KBM-7 (cell line): Measurements from ENCODE around the gene COL24A1.
"Not testable (repeated sequence)": the region's sequence is repeated elsewhere in the genome, so short reads cannot be mapped to it uniquely, and the experiment has no call there.

ENCODE experiments used
- DNase-seq: peaks from one replicate; pipeline ENCODE4 v3.0.0-alpha.2; 2015
- in situ Hi-C: fragments of 300-500 bp; cut with MboI; formaldehyde crosslinking; loops from 2 replicates; pipeline ENCODE4 v1.14.3; 2020; ENCODE audit warnings: low sequenced_read_pairs, low pct_unique_long_range_greater_than_20kb, mixed read lengths

The COL24A1 gene

DNA sequence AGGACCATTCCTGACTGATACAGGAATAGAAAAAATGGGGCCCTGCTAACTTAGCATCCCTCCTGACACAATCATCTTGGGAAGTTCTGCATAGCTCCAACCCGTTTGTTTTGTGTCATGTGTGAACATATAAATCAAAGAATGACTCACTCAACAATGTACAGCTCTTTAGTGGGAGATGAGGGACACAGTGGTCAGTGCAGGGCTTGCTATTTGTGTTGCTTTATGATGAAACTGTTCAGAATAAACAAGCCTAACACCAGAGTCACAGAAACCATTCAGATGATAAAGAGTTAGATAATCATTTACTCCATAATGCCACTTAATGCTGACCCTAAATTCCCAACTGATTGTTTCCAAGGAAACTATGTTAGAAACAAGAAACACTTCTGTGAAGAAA lies 294.1 kb downstream of the COL24A1 start:
- DNase-seq: no peak
- in situ Hi-C loops: no loop called here

DNA sequence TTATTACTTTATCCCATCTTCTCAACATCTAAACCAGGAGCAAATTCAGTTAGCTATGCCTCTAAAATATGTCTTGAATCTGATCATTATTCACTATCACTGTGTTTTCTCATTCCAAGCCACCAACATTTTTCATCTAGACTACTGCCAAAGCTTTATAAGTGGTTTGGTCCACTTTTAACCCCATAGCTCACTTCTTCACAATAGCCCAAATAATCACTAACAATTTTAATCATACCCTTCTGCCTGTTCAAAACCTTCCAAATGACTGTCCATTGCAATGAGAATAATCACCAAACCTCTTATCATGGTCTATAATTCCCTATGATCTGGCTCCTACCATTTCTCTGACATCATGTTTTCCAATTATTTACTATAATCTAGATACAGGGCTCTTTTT lies 298.6 kb downstream of the COL24A1 start:
- in situ Hi-C loops: no loop called here
- DNase-seq: no peak

DNA sequence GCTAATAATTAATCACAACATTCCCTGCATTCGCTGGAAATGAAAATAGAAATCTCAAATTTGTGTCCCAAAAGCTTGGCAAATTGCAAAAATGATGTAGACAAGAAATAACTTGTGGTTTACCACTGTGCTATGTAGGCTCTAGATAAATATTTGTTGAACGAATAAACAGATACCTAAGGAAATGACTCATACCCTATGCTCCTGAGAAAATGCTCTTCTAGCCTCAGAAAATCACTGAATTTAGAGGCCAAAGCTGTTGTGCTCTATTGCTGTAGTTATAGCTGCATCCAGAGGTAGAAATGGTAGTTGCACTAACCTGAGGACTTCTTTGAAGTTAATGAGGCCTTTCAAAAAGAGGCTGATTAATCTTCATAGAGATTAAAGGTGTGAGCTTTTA lies 306.3 kb downstream of the COL24A1 start:
- in situ Hi-C loops: no loop called here
- DNase-seq: no peak

DNA sequence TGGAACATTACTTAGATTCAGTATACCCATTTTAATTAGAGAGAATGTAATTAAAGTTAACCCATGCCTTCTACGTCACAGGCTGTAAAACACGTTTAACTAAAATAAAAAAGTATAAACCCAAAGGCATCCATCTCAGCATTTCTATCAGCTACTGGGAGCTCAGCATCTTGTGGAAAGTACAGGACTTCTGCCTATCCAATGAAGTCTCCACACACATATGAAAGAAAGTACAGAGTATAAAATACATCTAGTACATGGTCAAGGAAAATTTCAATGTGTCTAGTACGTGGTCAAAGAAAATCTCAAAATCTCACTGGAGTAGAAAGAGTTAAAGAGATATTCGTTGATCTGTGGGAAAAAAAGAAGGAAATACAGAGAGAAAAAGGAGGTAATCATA lies 306.9 kb downstream of the COL24A1 start:
- no peak for DNase-seq
- in situ Hi-C loops: no loop called here

DNA sequence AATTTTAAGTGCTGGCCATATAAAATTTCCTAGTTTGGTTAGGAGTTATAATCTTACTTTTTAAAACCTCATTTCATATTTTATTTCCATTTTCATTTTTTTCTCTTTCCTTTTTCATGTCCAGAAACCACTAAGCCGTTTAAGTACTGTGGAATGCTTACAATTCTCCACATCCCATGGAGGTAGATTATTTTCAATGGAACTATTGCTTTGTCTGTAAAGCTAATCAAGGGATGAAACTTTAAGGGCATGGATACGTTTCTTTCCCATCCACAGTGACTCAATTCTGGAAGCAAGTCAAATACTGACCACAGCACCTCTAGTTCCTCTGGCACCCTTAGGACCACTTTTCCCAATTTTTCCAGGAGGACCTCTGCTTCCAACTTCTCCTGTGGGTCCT lies 309.2 kb downstream of the COL24A1 start:
- no peak for DNase-seq
- in situ Hi-C loops: no loop called here

DNA sequence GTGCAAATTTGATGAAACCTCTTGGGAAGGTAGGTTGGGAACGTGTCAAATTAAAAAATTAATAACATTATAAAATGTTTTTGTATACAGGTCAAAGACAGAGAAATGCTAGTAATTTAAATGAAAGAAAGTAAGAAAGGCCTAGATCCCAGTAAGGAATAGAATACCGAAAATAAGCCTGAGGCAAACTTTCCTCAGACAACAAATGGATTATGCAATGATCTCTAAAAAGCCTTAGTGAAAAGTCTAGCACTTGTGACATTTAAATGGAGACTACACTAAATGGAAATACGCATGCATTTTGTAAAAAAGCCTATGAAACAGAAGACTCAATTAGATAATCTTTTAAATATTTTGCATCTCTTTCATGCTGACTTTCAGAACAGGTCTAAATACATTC lies 309.9 kb downstream of the COL24A1 start:
- in situ Hi-C loops: no loop called here
- no peak for DNase-seq

DNA sequence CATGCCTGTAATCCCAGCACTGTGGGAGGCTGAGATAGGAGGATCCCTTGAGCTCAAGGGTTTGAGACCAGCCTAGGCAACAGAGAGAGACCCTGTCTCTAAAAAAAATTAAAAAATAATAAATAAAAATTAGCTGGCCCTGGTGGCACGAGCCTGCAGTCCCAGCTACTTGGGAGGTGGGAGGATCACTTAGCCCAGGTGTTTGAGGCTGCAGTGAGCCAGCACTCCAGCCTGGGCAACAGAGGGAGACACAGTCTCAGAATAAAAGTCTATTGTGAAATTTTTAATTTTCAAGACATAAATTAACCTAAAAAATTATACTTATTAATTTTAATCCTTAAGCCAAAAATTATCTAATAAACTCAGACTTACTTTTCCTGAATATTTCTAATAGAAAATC lies 317.1 kb downstream of the COL24A1 start:
- in situ Hi-C loops: no loop called here
- DNase-seq: no peak

DNA sequence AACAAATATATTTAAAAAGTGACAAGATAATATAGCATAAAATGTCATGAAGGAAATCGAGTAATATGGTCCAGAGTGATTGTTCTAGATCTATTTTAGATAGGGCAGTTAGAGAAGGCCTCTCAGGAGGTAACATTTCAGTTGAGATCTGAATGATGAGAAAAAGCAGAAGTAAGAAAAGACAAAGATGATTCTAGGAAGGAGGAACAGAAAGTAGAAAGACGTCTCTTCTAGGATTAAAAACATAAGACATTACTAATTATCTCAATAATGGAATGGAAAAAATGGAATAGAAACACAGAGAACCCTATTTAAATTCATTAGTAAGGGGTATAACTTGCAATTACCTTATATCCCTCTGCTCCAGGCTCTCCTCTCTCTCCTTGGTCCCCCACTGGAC lies 318.3 kb downstream of the COL24A1 start:
- peak; percentile 39 for DNase-seq

DNA sequence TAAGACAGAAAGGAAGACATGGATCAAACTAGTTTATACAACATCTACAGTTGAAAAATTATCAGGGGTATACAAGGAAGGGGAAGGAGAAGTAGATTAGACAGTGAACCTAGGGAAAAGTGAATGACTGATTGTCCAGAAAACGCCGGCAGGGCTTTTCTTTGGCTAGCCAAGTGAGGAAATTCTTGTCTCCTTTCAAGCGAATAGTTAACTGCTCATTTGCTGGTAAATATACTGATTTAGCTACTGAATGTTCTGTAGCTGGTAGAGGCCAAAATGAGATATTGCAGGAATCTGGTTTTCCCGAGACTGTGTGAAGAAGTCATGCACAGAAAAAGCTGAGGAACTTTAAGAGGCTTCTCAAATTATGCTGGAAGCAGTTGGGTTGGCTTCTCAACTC lies 319.8 kb downstream of the COL24A1 start:
- in situ Hi-C loops: no loop called here

More for the DNA sequence above, 318.3 kb downstream of the COL24A1 start:
- in situ Hi-C loops: no loop called here

DNA sequence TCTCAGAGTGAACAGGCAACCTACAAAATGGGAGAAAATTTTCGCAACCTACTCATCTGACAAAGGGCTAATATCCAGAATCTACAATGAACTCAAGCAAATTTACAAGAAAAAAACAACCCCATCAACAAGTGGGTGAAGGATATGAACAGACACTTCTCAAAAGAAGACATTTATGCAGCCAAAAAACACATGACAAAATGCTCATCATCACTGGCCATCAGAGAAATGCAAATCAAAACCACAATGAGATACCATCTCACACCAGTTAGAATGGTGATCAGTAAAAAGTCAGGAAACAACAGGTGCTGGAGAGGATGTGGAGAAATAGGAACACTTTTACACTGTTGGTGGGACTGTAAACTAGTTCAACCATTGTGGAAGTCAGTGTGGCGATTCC lies 323.4 kb downstream of the COL24A1 start:
- in situ Hi-C loops, DNase-seq: not testable (repeated sequence)

More for the DNA sequence above, 319.8 kb downstream of the COL24A1 start:
- DNase-seq: no peak

DNA sequence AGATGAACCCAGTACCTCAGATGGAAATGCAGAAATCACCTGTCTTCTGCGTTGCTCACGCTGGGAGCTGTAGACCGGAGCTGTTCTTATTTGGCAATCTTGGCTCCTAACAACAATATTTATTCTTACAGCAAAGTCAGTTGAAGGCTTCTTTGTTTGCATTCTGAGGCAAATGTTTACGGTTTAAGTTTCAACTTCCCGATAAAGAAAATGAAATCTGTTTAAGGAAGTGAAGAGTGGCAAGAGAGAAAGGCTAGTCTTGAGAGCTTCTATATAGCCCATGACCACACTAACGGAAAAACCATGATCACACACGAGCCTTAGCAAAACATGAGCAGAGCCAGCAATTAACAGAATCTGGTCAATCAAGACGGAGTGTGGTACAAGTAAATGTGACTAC lies 325.7 kb downstream of the COL24A1 start:
- DNase-seq: no peak
- in situ Hi-C loops: no loop called here

DNA sequence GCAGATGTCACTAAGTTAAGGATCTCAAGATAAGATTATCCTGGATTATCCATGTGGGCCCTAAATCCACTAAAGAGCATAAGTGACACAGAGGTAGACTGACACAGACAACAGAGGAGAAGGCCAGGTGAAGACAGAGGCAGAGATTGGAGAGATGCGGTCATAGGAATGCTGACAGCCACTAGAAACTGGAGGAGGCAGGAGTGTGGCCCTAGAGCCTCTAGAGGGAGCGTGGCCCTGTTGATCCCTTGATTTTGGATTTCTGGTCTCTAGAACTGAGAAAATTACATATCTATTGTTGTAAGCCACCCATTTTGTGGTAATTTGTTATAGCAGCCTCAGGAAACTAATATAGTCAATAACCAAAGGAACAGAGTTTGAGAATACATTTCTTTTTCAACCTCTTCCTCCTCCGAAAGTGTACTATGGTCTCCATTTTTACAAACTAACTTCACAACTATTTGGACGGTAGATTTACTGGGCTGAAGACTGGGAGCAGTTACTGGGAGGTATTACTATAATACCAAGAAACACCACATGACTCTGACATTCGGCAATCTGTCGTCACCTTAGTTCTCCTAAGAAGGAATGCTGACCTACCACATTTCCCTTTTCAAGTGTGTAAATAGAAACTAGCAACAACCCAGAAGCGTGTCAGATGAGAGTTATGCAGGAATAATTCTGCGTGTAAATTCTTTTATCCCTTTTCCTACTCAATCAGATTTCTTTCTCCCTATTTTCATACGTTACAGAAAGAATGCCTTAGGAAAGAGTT lies 332.3 kb downstream of the COL24A1 start:
- no peak for DNase-seq
- in situ Hi-C loops: no loop called here

DNA sequence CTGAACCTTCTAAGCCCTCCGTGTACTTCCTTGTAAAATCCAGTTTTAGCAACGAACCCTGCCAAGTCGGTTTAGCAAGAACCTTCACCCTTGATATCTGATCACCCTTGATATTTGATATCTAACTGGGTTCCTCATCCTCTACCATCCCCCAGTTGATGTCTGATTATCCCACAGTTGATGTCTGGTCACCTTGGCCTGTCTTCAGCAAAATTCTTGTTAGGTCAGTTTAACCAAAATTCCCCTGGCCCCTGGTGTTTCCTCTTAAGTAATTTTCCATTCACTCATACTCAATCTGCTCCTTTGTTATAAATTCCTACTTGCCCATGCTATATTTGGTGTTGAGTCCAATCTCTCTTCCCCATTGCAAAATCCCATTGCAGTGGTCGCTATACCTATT lies 333.9 kb downstream of the COL24A1 start:
- in situ Hi-C loops: no loop called here
- DNase-seq: no peak

DNA sequence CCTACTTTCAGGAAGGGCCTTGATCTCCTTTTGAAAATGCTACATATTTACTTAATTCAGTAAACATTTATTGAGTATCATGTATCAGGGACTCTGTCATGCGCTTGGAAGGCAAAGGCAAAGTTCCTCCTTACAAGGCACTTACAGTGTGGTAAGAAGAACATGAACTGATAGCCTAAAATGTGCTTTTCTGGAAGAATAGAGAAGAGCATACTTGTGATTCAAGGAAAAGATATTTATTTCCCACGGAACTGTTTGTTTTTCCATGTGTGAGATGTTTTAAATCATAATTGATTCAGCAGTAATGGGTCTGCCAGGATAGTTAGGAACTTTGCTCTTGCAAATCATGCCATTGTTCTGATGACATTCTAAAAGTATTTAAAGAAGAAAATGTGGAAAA lies 338.2 kb downstream of the COL24A1 start:
- DNase-seq: no peak
- in situ Hi-C loops: no loop called here

DNA sequence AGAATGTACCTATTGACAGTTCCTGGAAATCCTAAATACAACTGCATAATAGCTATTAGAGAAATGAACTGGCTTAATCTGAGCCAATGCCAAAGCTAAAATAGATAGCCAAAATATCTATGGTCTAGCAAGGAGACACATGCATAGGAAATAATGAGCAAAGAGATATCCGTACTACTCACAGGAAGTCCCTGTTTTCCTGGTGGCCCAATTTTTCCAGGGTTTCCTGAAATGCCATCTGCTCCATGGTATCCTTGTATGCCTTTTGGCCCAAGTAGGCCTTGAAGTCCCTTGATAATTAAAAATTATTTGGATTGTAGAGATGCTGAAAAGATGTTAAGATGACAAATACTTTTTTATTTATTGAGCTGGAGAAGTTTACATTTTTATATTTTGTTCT lies 340.0 kb downstream of the COL24A1 start:
- in situ Hi-C loops: no loop called here
- DNase-seq: no peak

DNA sequence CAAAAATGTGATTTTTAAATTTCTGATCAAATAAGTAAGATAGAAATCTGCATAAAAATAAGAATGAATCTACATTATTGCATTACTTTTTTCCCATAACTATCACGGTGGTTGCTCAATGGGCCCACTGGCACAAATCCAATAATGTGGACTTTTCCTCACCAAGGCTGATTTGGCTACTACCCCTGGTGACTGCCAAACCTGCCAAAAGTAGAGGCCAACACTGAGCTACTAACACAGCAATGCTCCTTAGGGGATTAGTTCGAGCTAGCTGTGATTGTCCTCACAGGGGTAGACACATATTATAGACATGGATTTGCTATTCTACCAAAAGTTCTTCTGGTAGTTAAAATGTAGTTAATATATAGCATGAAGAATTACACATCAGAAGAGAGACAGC lies 340.7 kb downstream of the COL24A1 start:
- in situ Hi-C loops: no loop called here
- no peak for DNase-seq

DNA sequence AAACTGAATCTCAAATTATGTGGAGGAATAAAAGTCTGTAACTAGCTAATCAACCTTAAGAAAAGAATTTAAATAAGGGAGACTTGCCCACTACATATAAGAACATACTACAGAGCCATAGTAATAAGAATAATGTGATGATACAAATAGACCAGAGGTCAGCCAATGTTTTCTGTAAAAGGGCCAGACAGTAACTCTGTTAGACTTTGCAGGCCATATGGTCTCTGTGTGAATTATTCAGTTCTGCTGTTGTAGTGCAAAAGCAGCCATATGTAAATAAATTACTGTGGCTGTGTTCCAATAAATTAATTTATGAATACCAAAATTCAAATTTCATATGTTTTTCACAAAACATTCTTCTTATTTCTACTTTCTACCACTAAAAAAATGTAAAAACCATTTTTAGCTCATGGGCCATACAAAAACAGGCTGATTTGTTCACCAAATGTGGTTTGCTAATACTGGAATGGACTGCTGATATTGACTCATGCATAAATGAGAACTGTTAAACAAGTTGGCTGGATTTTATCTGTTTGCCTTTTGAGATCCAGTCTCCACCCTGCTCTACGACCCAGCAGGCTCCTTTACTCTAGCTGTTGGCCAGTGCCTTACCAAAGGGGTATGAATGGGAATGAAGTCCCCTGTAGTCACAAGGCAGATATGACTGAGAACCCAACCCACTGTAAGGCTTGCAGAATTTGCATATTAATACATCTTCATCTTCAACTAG lies 350.2 kb downstream of the COL24A1 start:
- in situ Hi-C loops: no loop called here
- no peak for DNase-seq

DNA sequence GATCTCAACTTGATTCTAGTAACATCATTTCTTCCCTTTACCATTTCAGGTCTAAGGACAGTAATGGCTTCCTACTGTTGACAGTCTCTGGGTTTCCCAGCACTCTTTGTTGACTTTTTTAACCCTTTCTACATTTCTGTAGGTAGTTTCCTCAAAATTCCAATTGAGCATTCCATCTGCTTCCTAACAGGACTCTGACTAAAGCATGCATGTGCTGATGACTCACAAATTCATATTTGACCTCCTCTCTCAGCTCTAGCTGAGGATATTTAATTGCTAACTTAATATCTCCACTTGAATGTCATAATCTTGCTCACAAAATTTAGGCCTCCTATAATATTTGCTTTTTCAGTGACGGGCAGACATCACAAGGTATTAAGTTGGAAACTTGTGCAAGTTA lies 355.1 kb downstream of the COL24A1 start:
- in situ Hi-C loops: no loop called here
- no peak for DNase-seq

DNA sequence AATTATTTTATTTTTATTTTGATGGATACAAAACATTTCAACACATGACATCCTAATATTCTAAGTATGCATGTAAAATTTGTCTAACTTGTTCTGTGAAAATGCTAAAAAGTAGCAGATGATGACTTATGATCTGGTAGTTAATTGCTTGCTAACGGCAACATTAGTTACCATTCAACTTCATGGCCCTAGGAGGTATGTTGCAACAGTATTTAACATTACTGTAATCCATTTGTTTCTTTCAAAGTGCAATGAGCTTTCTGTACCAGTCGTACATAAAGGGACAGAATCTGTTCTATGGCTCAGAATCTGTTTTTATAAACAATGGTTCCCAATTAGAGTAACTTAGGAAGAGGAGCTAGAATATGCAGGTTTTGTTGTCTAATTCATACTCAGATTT lies 356.8 kb downstream of the COL24A1 start:
- DNase-seq: no peak
- in situ Hi-C loops: no loop called here

DNA sequence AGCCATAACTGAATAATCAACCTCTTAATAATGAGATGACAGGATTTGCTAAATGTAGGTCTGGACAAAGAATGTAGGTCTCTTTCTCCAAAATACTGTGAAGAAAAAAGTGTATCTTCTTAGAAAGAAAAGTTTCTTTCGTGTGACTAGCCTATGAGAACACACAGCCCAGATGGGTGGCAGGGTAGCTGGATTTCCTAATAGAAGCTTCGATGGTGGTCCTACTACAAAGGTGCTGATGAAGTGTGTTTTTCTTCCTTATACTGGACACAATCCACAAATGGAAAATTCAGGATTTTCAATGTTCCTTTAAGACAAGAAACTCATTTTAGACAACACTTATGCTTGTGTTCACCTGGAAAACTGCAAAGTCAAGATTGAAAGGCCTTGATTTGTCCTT lies 358.2 kb downstream of the COL24A1 start:
- no peak for DNase-seq
- in situ Hi-C loops: no loop called here

DNA sequence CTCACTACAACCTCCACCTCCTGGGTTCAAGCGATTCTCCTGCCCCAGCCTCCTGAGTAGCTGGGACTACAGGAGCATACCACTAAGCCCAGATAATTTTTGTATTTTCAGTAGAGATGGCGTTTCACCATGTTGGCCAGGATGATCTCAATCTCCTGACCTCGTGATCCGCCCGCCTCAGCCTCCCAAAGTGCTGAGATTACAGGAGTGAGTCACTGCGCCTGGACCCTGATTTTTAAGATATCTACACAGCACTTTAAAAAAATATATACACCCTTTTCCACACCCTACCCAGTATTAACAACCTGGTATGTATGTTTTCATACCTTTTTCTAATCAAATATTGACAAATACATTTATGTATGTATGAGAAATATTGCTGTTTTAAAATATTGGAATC lies 379.6 kb downstream of the COL24A1 start:
- DNase-seq, in situ Hi-C loops: not testable (repeated sequence)
